ENCODE results near the gene RPL5. TPM values are rescaled to one million over a fixed set of nuclear protein-coding genes. Genes with fewer than 3 reads are reported as not detected.
A peak's percentile ranks its signal among the peaks of the same experiment; 100 is the strongest.

The RPL5 gene
- polyA plus RNA-seq, 3 donors = 921 to 1,114 (median 953) TPM

DNA sequence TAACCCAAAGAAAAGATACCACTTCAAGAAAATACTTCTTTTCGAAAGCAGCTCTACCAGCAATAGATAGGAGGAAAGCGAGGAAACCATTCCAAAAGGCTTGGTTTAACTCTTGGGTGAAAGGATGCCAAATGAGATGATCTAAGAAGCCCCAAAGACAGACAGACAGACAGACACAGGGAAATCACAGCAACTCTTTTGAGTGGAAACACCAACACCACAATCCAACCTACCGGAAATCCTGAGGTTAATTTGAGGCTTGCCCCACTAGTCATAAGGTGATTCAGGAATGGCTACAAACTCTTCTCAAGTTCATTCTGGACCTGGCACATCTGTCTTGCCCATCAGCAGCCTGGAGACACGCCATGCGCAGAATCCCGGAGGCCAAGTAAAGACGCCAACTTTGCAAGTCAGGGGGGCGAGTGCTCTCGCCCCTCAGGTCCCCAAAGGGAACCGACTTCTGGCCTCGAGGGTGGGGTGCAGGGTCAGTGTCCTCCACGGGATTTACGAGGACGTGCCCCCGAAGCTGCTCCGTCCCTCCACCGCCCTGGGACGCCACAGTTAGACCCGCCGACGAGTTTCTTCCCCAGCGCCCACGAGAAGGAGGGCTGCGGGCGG, 47.7 kb upstream of the RPL5 start:
- Mint-ChIP-seq H3K4me3 (peak overlapping the region; percentile 88 to 89), H3K9me3 (no peaks in the 10 kb centered on the region), H3K4me1 (peaks cover 38% of the 10 kb centered on the region), H3K27ac (peak overlapping the region; percentile 88 to 95 (median 92)), H3K36me3 (peaks cover 24 to 29% of the 10 kb centered on the region in 2 donors), H3K27me3 (ENCODE audit: low read depth in 3 of 3) (peaks cover 4 to 6% (median 5%) of the 10 kb centered on the region in 3 donors)
- Histone ChIP-seq H3K36me3 (replicated peaks in 1 of 2; ENCODE audit: control insufficient read depth in 1 of 2, insufficient read depth in 2 of 2, low read length in 2 of 2) (peaks cover 2 to 14% of the 10 kb centered on the region in 2 donors), H4K20me1 (ENCODE audit: insufficient read depth, low read length) (peaks cover 54% of the 10 kb centered on the region), H3K4me2 (replicated peaks; ENCODE audit: extremely low read depth, low read length, poor library complexity, severe bottlenecking) (peak overlapping the region; percentile 92), H2AFZ (ENCODE audit: insufficient read depth, low read depth, low read length, poor library complexity, severe bottlenecking) (peak overlapping the region; percentile 84), H3K27me3 (ENCODE audit: control insufficient read depth in 2 of 2, insufficient read depth in 2 of 2, low read length in 2 of 2) (no peaks in the 10 kb centered on the region), H3K9me3 (replicated peaks in 1 of 2; ENCODE audit: control insufficient read depth in 1 of 2, insufficient read depth in 1 of 2, low read length in 2 of 2) (no peaks in the 10 kb centered on the region), H3K9ac (ENCODE audit: insufficient read depth, low read length, poor library complexity, severe bottlenecking) (peak overlapping the region; percentile 86), H3K4me3 (replicated peaks in 1 of 3; ENCODE audit: low read depth in 2 of 3, low read length in 3 of 3) (peak overlapping the region; percentile 82 to 86 (median 84)), H3K27ac (ENCODE audit: low read depth in 1 of 2, low read length in 2 of 2) (peak overlapping the region; percentile 91), H3K79me2 (ENCODE audit: insufficient read depth, low read length) (peaks cover 53% of the 10 kb centered on the region), H3K4me1 (ENCODE audit: control insufficient read depth in 1 of 2, insufficient read depth in 2 of 2, low read length in 2 of 2) (peaks cover 38 to 42% of the 10 kb centered on the region in 2 donors)
- TF ChIP-seq, protein P1, sequence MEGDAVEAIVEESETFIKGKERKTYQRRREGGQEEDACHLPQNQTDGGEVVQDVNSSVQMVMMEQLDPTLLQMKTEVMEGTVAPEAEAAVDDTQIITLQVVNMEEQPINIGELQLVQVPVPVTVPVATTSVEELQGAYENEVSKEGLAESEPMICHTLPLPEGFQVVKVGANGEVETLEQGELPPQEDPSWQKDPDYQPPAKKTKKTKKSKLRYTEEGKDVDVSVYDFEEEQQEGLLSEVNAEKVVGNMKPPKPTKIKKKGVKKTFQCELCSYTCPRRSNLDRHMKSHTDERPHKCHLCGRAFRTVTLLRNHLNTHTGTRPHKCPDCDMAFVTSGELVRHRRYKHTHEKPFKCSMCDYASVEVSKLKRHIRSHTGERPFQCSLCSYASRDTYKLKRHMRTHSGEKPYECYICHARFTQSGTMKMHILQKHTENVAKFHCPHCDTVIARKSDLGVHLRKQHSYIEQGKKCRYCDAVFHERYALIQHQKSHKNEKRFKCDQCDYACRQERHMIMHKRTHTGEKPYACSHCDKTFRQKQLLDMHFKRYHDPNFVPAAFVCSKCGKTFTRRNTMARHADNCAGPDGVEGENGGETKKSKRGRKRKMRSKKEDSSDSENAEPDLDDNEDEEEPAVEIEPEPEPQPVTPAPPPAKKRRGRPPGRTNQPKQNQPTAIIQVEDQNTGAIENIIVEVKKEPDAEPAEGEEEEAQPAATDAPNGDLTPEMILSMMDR (IDR thresholded peaks at IDR 0.05) = no peak
- intact Hi-C loops (cut with micrococcal nuclease) = no loop called here
- WGBS (ENCODE audit: insufficient coverage) = under 1% methylated on average over 22 of the region's 25 CpGs
- DNase-seq = peak; percentile 8 to 43 (median 36)

DNA sequence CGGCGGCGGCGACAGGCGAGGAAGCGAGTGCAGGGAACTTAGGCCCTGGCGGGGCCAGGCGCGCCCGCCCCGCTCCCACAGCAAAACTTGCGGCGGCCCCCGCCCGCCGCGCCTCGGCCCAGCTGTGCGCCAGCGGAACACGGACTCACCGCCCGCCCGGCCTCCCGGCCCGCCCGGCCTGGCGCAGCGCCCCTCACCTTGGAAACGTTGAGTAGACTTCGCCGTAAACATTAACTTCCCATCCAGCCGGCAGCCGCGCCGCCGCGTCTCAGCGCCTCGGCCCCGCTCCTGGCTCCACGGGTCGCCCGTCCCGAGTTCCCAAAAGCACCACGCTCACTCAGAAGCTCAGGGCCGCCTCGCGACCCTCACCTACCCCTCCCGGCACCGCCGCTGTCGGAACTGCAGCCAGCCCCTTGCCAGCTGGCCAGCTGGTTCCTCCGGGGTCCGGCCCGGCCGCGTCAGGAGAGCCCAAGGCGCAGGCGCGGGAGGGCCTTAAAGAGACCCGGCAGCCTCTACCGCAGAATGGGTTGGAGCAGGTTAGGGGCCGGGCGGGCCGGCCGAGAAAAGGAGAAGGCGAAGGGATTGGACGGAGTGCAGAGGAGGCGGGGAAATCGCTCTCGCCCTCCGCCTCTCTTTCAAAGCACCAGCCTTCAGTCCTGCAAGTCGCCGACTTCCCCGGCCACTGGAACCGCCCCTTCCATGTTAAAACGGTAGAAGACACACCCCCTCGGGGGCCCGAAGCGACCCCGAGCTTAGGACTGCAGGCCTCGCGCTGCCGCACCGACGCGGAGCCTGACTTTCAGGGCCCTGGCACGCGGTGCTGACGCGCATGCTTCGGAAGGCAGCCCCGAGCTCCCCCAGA, 47.0 kb upstream of the RPL5 start, which contains the start of gene EVI5:
EVI5 (minus strand) TSS at position 470 of the 862 bp plus-strand sequence. CDS start 48,562 bp downstream, outside the sequence.
- TF ChIP-seq, protein P1 (IDR thresholded peaks at IDR 0.05) = peak; percentile 47
- Histone ChIP-seq H2AFZ (ENCODE audit: insufficient read depth, low read depth, low read length, poor library complexity, severe bottlenecking) (peak within 1 kb of the TSS; percentile 84), H3K9me3 (replicated peaks in 1 of 2; ENCODE audit: control insufficient read depth in 1 of 2, insufficient read depth in 1 of 2, low read length in 2 of 2) (no peaks in the 10 kb centered on the region), H3K4me2 (replicated peaks; ENCODE audit: extremely low read depth, low read length, poor library complexity, severe bottlenecking) (peak within 1 kb of the TSS; percentile 92), H3K4me3 (replicated peaks in 1 of 3; ENCODE audit: low read depth in 2 of 3, low read length in 3 of 3) (peak within 1 kb of the TSS; percentile 82 to 86 (median 84)), H3K27ac (ENCODE audit: low read depth in 1 of 2, low read length in 2 of 2) (peak within 1 kb of the TSS; percentile 91), H3K79me2 (ENCODE audit: insufficient read depth, low read length) (peaks cover 46% of the 10 kb centered on the region), H3K9ac (ENCODE audit: insufficient read depth, low read length, poor library complexity, severe bottlenecking) (peak within 1 kb of the TSS; percentile 86), H3K36me3 (replicated peaks in 1 of 2; ENCODE audit: control insufficient read depth in 1 of 2, insufficient read depth in 2 of 2, low read length in 2 of 2) (peaks cover 2 to 12% of the 10 kb centered on the region in 2 donors), H4K20me1 (ENCODE audit: insufficient read depth, low read length) (peaks cover 46% of the 10 kb centered on the region), H3K27me3 (ENCODE audit: control insufficient read depth in 2 of 2, insufficient read depth in 2 of 2, low read length in 2 of 2) (no peaks in the 10 kb centered on the region), H3K4me1 (ENCODE audit: control insufficient read depth in 1 of 2, insufficient read depth in 2 of 2, low read length in 2 of 2) (peaks cover 38 to 42% of the 10 kb centered on the region in 2 donors)
- Mint-ChIP-seq H3K27me3 (ENCODE audit: low read depth in 3 of 3) (peaks cover 4 to 6% (median 5%) of the 10 kb centered on the region in 3 donors), H3K9me3 (no peaks in the 10 kb centered on the region), H3K4me3 (peak within 1 kb of the TSS; percentile 88 to 89), H3K27ac (peak within 1 kb of the TSS; percentile 92 to 99 (median 97)), H3K36me3 (peaks cover 21 to 24% of the 10 kb centered on the region in 2 donors), H3K4me1 (peaks cover 40% of the 10 kb centered on the region)
- peak; percentile 89 to 93 (median 92) for DNase-seq
- intact Hi-C loops (cut with micrococcal nuclease) = no loop called here
- under 1% methylated on average over 85 of the region's 94 CpGs for WGBS (ENCODE audit: insufficient coverage)

All from CD14-positive monocyte (primary cell).